Progenitor cell of endocrine pancreas (in vitro differentiated cells): ENCODE results near the gene SDS. TPM values are rescaled to one million over a fixed set of nuclear protein-coding genes. Genes with fewer than 3 reads are reported as not detected.

Source experiments
- DNase-seq: peaks from one replicate; pipeline ENCODE4 v3.0.0; 2021; ENCODE audit warnings: low spot score; ENCODE audit not compliant: unreplicated experiment
- H3K27ac Mint-ChIP-seq: 2 replicates; pipeline ENCODE4 v1.8.0; 2021; ENCODE audit warnings: mild to moderate bottlenecking, moderate library complexity, mixed read lengths
- H3K27me3 Mint-ChIP-seq: 2 replicates; pipeline ENCODE4 v1.8.0; 2021; ENCODE audit warnings: mixed read lengths
- H3K36me3 Mint-ChIP-seq: 2 replicates; pipeline ENCODE4 v1.8.0; 2022; ENCODE audit warnings: mixed read lengths; ENCODE audit not compliant: insufficient read depth
- H3K4me1 Mint-ChIP-seq: 2 replicates; pipeline ENCODE4 v1.8.0; 2021; ENCODE audit warnings: low read depth, mixed read lengths
- H3K4me3 Mint-ChIP-seq: 2 replicates; pipeline ENCODE4 v1.8.0; 2021; ENCODE audit warnings: low read depth, mild to moderate bottlenecking, moderate library complexity, mixed read lengths
- H3K9me3 Mint-ChIP-seq: 2 replicates; pipeline ENCODE4 v1.8.0; 2021; ENCODE audit warnings: low read depth, mixed read lengths
- total RNA-seq: library from RNA; stranded (reverse); gene quantifications from 2 replicates; pipeline ENCODE4 v1.2.1, GENCODE V29; 2021
- TF ChIP-seq, protein P1 (sequence below): fragments of 200-600 bp; sonication (generic); IDR thresholded peaks from one replicate; pipeline ENCODE4 v1.5.0; 2021; ENCODE audit warnings: antibody characterized with exemption, mild to moderate bottlenecking; ENCODE audit not compliant: unreplicated experiment

SDS gene
- total RNA-seq, 1 donor from 2014 or later: not detected

DNA sequence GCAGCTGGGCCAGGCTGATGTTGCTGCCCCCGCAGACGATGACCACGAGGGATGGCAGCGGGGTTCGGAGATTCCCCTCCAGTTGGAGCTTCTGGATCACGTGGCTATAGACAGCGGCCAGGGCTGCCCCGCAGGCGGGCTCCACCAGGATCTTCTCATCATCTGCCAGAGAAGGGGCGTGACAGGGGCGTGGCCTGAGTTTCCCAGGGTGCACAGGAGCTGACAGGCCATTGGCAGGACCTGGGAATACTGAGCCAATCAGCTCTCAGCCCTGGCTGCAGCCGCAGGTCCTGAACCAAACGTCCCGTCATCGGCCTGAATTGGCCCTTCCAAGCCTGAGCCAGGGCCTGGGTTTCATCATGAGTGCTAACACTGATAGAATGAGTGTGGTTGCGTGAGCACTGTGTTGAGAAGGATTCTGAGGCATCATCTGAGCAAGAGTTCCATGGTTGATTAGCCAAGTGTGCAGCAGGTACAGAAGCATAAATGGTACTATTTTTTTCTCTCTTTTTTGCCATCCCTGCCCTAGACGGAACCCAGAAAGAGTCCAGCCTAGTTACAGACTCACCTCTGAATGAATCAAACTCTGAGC lies 10.6 kb downstream of the SDS start:
- H3K4me1 Mint-ChIP-seq: no peaks in the 10 kb centered on the region
- H3K27ac Mint-ChIP-seq: no peak overlapping the region
- no peak overlapping the region for H3K4me3 Mint-ChIP-seq
- no peak for DNase-seq
- no peaks in the 10 kb centered on the region for H3K9me3 Mint-ChIP-seq
- TF ChIP-seq, protein P1, sequence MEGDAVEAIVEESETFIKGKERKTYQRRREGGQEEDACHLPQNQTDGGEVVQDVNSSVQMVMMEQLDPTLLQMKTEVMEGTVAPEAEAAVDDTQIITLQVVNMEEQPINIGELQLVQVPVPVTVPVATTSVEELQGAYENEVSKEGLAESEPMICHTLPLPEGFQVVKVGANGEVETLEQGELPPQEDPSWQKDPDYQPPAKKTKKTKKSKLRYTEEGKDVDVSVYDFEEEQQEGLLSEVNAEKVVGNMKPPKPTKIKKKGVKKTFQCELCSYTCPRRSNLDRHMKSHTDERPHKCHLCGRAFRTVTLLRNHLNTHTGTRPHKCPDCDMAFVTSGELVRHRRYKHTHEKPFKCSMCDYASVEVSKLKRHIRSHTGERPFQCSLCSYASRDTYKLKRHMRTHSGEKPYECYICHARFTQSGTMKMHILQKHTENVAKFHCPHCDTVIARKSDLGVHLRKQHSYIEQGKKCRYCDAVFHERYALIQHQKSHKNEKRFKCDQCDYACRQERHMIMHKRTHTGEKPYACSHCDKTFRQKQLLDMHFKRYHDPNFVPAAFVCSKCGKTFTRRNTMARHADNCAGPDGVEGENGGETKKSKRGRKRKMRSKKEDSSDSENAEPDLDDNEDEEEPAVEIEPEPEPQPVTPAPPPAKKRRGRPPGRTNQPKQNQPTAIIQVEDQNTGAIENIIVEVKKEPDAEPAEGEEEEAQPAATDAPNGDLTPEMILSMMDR: no peak
- peaks cover 4% of the 10 kb centered on the region for H3K27me3 Mint-ChIP-seq
- H3K36me3 Mint-ChIP-seq: peaks cover 2% of the 10 kb centered on the region

DNA sequence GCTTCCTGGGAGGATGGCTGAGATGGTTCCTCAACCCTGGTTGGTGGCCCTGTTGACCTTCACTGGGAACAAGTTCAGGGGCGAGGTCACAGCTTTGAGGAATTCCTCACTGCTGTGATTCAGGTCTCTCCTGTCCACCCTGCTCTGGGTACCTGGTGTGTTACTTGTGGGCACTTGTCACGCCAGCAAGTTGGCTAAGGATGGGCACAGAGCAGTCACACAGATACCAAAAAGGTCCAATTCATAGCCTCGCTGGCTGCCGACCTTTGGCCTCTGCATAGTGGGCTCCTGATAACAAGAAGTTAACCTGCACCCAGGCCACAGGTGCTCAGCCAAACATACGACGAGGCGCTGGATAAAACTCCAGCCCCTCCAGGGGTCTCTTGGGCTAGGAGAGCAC lies 11.2 kb downstream of the SDS start:
- Mint-ChIP-seq H3K4me3 (no peak overlapping the region), H3K9me3 (no peaks in the 10 kb centered on the region), H3K27ac (no peak overlapping the region), H3K27me3 (peaks cover under 1% of the 10 kb centered on the region), H3K4me1 (no peaks in the 10 kb centered on the region), H3K36me3 (peaks cover 4% of the 10 kb centered on the region)
- TF ChIP-seq, protein P1: no peak
- DNase-seq: no peak

DNA sequence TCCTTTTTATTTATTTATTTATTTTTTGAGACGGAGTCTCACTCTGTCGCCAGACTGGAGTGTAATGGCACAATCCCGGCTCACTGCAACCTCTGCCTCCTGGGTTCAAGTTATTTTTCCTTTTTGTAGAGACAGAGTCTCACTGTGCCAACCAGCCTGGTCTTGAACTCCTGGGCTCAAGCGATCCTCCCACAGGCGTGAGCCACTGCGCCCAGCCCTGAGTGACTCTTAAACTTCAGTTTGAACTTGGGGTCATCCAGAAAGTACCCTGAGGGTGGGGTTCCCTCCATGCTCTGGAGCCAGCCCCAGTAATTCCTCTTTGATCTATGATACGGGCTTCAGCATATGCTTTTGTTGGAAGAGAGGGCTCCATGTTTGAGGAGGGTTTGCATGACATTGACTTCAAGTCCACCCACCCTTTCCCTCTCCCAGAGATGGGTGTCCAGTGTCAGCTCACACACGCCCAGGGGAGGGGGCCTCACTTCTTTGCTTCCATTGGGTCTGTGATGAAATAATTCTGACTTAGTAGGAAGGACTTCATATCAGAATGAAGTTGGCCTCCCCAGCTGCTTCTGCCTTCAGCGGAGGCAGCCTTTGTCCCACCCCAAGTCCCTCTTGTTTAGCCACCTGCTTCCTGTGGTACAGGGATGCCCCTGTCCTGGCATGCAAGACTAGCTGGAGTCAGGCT lies 11.9 kb downstream of the SDS start:
- no peaks in the 10 kb centered on the region for H3K9me3 Mint-ChIP-seq
- no peaks in the 10 kb centered on the region for H3K27me3 Mint-ChIP-seq
- H3K4me3 Mint-ChIP-seq: no peak overlapping the region
- H3K4me1 Mint-ChIP-seq: no peaks in the 10 kb centered on the region
- H3K27ac Mint-ChIP-seq: no peak overlapping the region
- peaks cover 4% of the 10 kb centered on the region for H3K36me3 Mint-ChIP-seq
- TF ChIP-seq, protein P1: no peak
- no peak for DNase-seq

DNA sequence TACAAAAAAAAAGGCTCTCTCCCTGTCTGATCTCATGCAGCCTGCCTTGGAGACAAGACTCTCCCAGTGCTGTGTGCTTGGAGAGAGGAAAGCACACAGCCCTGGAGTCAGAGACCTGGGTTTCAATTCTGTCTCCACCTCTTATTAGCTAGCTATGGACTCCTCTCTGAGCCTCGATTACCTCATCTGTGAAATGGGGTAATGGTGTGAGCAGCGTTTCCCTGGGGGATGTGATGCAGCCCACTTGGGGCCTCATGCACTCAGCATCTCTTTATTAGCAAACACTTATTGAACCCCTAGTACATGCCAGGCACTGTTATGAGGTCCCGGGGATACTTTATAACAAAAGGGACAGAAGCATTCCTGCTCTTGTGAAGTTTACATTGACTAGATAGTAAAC lies 12.5 kb downstream of the SDS start:
- H3K27me3 Mint-ChIP-seq: no peaks in the 10 kb centered on the region

DNA sequence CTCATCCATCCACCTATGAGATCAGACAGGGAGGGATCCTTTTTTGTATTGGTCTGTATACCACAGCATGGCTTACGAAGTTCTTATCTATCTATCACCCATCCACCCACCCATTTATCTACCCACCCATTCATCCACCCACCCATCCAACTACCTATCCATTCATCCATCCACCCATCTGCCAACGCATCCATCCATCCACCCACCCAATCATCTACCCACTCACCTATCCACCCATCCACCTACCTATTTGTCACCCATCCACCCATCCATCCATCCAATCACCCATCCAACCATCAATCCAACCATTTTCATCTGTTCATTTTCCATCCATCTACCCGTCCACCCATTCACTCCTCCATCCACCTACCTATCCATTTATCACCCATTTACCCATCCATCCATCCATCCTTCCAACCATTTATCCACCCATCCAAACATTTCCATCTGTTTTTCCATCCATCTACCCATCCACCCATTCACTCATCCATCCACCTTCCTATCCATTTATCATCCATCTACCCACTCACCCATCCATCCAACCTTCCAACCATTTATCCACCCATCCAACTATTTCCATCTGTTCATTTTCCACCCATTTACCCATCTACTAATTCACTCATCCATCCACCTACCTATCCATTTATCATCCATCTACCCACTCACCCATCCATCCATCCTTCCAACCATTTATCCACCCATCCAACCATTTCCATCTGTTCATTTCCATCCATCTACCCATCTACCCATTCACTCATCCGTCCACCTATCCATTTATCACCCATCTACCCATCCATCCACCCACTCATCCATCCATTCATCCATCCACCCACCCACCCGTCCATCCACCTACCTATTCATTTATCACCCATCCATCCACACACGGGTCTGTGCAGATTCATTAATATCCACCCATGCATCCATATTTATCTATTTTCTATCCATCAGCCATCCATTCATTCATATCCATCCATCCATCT lies 13.3 kb downstream of the SDS start:
- DNase-seq: no peak
- Mint-ChIP-seq H3K36me3 (peaks cover 5% of the 10 kb centered on the region), H3K27me3 (no peaks in the 10 kb centered on the region), H3K27ac (no peak overlapping the region), H3K9me3 (no peaks in the 10 kb centered on the region), H3K4me3 (no peak overlapping the region), H3K4me1 (no peaks in the 10 kb centered on the region)
- TF ChIP-seq, protein P1: no peak

More for the DNA sequence above, 12.5 kb downstream of the SDS start:
- peaks cover 4% of the 10 kb centered on the region for H3K36me3 Mint-ChIP-seq
- no peak overlapping the region for H3K4me3 Mint-ChIP-seq
- no peak for DNase-seq
- H3K9me3 Mint-ChIP-seq: no peaks in the 10 kb centered on the region
- no peak overlapping the region for H3K27ac Mint-ChIP-seq
- TF ChIP-seq, protein P1: no peak
- H3K4me1 Mint-ChIP-seq: no peaks in the 10 kb centered on the region
